Measurements from ENCODE around the gene ADGRD1.

The ADGRD1 gene

DNA sequence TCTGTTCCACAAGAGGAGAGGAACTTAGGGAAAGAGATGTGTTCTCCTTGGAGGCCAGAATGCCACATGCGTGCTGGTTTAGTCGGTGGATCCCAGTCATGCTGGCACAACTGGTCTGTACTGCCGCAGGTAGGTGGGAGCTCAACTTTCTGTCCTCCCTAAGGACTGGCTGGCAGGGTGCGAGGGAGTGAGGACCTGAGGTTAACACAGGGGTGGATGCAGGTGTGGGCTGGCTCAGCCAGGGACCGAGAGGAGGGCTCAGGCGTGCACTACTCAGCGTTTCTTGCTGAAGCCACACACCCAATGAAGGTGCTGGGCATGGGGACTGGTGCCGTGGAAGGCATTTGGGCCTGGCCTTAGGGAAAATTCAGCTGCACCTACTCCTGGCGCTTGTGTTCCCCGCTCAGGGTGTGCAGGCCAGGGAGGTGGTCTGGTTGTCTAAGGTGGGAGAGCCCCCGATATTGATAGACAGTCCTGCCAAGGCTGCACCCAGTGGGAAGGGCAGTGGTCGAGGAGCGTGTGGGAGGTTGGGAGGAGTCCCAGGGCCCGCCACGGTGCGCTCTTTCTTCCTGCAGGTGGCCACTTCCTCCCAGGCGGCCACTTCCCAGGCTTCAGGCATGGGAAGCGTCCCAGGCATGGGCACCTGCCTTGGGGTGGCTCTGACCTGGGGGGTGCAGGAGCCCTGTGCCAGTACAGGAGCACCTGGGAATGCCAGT is 138.4 kb downstream of the ADGRD1 start:
- H3K4me3 ChIP-seq (replicated peaks in 1 of 2; ENCODE audit: low read depth in 2 of 2, low read length in 2 of 2): no peak overlapping the region
- TF ChIP-seq, protein P1, sequence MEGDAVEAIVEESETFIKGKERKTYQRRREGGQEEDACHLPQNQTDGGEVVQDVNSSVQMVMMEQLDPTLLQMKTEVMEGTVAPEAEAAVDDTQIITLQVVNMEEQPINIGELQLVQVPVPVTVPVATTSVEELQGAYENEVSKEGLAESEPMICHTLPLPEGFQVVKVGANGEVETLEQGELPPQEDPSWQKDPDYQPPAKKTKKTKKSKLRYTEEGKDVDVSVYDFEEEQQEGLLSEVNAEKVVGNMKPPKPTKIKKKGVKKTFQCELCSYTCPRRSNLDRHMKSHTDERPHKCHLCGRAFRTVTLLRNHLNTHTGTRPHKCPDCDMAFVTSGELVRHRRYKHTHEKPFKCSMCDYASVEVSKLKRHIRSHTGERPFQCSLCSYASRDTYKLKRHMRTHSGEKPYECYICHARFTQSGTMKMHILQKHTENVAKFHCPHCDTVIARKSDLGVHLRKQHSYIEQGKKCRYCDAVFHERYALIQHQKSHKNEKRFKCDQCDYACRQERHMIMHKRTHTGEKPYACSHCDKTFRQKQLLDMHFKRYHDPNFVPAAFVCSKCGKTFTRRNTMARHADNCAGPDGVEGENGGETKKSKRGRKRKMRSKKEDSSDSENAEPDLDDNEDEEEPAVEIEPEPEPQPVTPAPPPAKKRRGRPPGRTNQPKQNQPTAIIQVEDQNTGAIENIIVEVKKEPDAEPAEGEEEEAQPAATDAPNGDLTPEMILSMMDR (IDR thresholded peaks at IDR 0.05; ENCODE audit: low read depth, low read length): no peak
- no peak for DNase-seq (ENCODE audit: low read depth in 2 of 2)

DNA sequence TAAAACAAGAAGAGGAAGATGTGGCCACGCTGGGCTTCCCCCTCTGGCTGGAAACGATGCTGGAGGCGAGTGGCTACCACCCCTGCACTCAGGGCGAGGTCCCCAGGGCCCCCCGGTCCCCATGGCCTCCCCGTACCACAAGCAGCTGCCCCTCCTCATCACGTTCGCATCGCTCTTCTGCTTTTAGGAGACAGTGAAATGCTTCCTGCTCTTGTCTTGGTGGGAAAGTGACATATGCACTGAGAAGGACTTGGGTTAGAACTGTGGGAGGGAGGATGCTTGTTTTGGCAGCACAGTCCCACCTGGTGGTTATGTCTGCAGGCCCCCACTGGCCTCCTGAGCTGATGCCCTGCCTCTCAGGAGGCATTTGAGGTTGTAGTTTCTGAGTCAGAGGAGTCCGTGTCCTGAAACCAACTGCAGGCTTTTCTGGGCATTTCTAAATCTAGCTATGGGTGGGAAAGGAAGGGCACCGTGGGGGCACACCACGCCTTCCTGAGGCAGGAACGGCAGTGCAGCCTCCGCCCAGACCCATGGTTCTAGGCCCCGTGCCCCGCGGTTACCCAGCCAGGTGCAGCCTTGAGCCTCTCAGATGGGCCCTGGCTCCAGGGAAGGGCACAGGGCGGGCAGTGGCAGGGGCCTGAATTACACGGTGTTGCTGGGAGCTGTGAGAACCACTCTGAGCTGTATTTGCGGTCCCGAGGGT is 139.3 kb downstream of the ADGRD1 start:
- no peak for DNase-seq (ENCODE audit: low read depth in 2 of 2)
- H3K4me3 ChIP-seq (replicated peaks in 1 of 2; ENCODE audit: low read depth in 2 of 2, low read length in 2 of 2): no peak overlapping the region
- TF ChIP-seq, protein P1 (IDR thresholded peaks at IDR 0.05; ENCODE audit: low read depth, low read length): no peak

DNA sequence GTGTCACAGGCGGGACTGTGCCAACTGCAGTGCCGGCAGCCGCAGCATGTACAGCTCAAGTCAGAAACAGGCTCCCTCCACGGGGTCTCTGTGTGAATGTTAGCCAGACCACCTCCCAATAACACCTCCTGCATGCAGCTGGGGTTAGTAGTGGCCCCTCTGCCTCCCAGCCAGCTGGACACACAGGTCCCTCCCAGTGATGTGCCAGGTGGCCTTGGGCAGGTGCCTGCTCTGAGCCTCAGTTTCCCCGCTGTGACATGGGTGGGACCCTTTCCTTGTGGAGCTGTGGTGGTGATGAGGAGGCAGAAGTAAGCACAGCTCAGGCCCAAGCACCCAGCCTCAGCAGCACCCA is 139.9 kb downstream of the ADGRD1 start:
- TF ChIP-seq, protein P1 (IDR thresholded peaks at IDR 0.05; ENCODE audit: low read depth, low read length): no peak
- H3K4me3 ChIP-seq (replicated peaks in 1 of 2; ENCODE audit: low read depth in 2 of 2, low read length in 2 of 2): no peak overlapping the region
- no peak for DNase-seq (ENCODE audit: low read depth in 2 of 2)

DNA sequence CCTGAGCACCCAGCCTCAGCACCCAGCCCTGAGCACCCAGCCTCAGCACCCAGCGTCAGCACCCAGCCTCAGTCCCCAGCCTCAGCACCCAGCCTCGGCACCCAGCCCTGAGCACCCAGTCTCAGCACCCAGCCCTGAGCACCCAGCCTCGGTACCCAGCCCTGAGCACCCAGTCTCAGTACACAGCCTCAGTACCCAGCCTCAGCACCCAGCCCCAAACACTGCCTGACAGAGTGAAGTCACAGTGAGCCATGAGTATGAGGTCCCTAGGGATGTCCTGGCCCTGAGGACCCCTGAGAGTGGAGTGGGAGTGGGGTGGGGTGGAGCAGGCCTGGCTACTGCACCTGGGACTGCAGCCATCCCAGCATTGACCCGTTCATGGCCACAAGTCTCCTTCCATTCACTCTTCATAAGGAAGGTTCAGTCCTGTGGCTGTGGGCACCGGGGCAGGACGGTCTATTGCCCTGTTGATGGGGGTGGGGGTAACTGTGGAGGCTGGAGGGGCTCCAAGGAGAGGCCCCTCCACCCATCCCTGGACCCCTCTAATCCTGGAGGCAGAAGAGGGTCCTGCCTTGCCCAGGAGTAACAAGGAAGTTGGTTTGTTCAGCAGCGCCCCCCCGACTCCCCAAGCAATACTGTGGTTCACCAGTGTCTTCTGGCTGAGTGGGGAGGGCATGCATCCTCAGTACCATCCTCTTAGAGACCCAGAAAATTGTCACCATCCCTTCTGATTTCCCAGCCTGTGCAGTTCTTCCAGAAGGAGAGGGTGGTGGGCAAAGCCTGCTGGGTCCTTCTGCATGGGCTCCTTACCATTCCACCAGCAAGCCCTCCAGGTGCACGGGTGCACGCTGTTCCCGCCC is 140.5 kb downstream of the ADGRD1 start:
- TF ChIP-seq, protein P1 (IDR thresholded peaks at IDR 0.05; ENCODE audit: low read depth, low read length): no peak
- H3K4me3 ChIP-seq (replicated peaks in 1 of 2; ENCODE audit: low read depth in 2 of 2, low read length in 2 of 2): no peak overlapping the region
- DNase-seq (ENCODE audit: low read depth in 2 of 2): no peak

DNA sequence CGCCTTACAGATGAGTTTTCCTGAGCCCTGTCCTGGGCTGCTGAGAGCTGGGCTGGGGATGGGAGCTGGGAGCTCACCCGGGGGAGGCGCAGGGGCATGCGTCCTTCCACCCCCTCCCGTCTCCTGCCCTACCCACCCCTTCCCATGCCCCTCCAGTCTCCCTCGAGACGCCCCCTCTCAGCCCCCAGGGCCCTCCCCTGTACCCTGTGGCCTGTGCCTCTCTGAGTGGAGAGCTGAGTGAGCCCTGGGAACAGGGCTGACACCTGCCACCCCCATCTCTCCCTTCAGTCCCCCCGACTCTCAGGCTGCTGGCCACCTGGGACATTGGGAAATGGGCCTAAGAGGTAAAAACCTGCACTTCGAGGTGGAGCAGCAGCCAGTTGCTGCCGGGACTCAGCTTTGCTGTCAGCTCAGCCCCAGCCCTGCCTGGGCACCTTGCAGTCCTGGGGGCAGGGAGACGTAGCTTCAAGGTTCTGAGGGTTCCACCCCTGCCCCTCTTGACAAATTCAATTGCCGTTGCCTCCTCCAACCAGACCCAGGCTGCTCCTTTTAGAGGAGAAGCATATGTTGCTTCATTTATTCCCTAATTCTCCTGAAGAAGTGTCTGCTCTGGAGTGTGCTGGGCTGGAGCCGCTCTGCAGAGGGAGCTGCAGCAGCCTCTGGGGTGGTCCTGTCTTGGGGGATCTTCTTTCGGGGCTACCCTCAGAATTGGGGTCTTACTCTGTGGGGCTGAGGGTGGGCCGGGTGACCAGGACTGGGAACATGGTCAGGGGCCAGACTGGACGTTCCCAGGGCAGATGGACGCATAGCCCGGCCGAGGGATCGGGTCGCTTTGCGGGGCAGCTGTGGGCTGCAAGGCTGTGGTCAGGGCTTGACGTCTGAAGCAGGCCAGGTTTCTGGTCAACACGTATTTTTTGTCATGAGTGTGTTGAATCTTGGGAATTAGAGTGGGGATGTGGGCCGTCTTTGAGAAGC is 141.4 kb downstream of the ADGRD1 start:
- no peak for DNase-seq (ENCODE audit: low read depth in 2 of 2)
- TF ChIP-seq, protein P1 (IDR thresholded peaks at IDR 0.05; ENCODE audit: low read depth, low read length): no peak
- no peak overlapping the region for H3K4me3 ChIP-seq (replicated peaks in 1 of 2; ENCODE audit: low read depth in 2 of 2, low read length in 2 of 2)

All from cardiac fibroblast (primary cell).